Measurements from ENCODE around the gene INVS. TPM values are rescaled to one million over a fixed set of nuclear protein-coding genes. Genes with fewer than 3 reads are reported as not detected.
"Not testable (repeated sequence)": the region's sequence is repeated elsewhere in the genome, so short reads cannot be mapped to it uniquely, and the experiment has no call there.

The INVS gene
- total and polyA plus RNA-seq, 2 donors (not counting 1 experiment from before 2014, with no cell fraction given), result 13.9 to 37.0 TPM

- H3K9me3 ChIP-seq (ENCODE audit: control extremely low read depth in 1 of 3, control insufficient read depth in 2 of 3, insufficient read depth in 1 of 3, low read length in 2 of 3), result no peaks in the 10 kb centered on the region
- no peaks in the 10 kb centered on the region for H3K4me1 ChIP-seq (ENCODE audit: control insufficient read depth in 2 of 2, insufficient read depth in 2 of 2, low read length in 2 of 2)
- no peak overlapping the region for H3K4me3 Mint-ChIP-seq
- POLR2A ChIA-PET, result no interaction called here
- H4K20me1 ChIP-seq (ENCODE audit: control insufficient read depth, insufficient read depth, low read length, poor library complexity, severe bottlenecking), result no peaks in the 10 kb centered on the region
- TF ChIP-seq, protein P1, sequence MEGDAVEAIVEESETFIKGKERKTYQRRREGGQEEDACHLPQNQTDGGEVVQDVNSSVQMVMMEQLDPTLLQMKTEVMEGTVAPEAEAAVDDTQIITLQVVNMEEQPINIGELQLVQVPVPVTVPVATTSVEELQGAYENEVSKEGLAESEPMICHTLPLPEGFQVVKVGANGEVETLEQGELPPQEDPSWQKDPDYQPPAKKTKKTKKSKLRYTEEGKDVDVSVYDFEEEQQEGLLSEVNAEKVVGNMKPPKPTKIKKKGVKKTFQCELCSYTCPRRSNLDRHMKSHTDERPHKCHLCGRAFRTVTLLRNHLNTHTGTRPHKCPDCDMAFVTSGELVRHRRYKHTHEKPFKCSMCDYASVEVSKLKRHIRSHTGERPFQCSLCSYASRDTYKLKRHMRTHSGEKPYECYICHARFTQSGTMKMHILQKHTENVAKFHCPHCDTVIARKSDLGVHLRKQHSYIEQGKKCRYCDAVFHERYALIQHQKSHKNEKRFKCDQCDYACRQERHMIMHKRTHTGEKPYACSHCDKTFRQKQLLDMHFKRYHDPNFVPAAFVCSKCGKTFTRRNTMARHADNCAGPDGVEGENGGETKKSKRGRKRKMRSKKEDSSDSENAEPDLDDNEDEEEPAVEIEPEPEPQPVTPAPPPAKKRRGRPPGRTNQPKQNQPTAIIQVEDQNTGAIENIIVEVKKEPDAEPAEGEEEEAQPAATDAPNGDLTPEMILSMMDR (IDR thresholded peaks at IDR 0.05), result no peak
- TF ChIP-seq EZH2 (IDR thresholded peaks at IDR 0.05; ENCODE audit: borderline replicate concordance, insufficient read depth, low read depth, low read length, poor library complexity, severe bottlenecking), result no peak
- no peaks in the 10 kb centered on the region for H3K27me3 ChIP-seq (replicated peaks in 1 of 4; ENCODE audit: control extremely low read depth in 1 of 4, control insufficient read depth in 3 of 4, insufficient read depth in 4 of 4, low read length in 3 of 4)
- peaks cover 4 to 10% of the 10 kb centered on the region in 2 experiments for H3K36me3 ChIP-seq (replicated peaks in 1 of 2; ENCODE audit: control extremely low read depth in 1 of 2, control insufficient read depth in 1 of 2, extremely low read depth in 1 of 2, insufficient read depth in 2 of 2, low read length in 1 of 2)
- ATAC-seq (ENCODE audit: low read depth) (no peak), DNase-seq (no peak)
- no peak overlapping the region for H3K9ac ChIP-seq (ENCODE audit: low read length)
- H3K79me2 ChIP-seq (ENCODE audit: control insufficient read depth, insufficient read depth, low read length), result no peaks in the 10 kb centered on the region
- H3K4me3 ChIP-seq (ENCODE audit: control extremely low read depth in 1 of 5, extremely low read depth in 1 of 5, insufficient read depth in 1 of 5, low read depth in 2 of 5, low read length in 4 of 5), result no peak overlapping the region
- H2AFZ ChIP-seq (ENCODE audit: insufficient read depth, low read depth, low read length, poor library complexity, severe bottlenecking), result no peak overlapping the region
- H3K9me3 Mint-ChIP-seq (ENCODE audit: insufficient read depth), result peaks cover 2% of the 10 kb centered on the region
- H3K4me1 Mint-ChIP-seq, result no peaks in the 10 kb centered on the region
- CTCF ChIA-PET, result interaction anchor here (1.0 kb wide), 1 partner anchor 13 kb away, joined by 3 read pairs; no protein-coding TSS in a partner anchor
- intact Hi-C loops (cut with micrococcal nuclease), result no loop called here
- no peak overlapping the region for H3K27ac ChIP-seq (ENCODE audit: low read length in 2 of 2)
- H3K4me2 ChIP-seq (replicated peaks; ENCODE audit: low read depth, low read length, poor library complexity, severe bottlenecking), result no peak overlapping the region
- no peaks in the 10 kb centered on the region for H3K27me3 Mint-ChIP-seq
- WGBS (ENCODE audit: insufficient coverage), result no CpG with 5 or more reads among the region's 3 CpGs
- no peak overlapping the region for H3K27ac Mint-ChIP-seq
These were observed 130.5 kb downstream of the INVS start for GRCh38 chr9:100229561-100229960.

GRCh38 chr9:100236986-100237385 lies 137.9 kb downstream of the INVS start:
- H3K9ac ChIP-seq (ENCODE audit: low read length); H3K36me3 ChIP-seq (replicated peaks in 1 of 2; ENCODE audit: control extremely low read depth in 1 of 2, control insufficient read depth in 1 of 2, extremely low read depth in 1 of 2, insufficient read depth in 2 of 2, low read length in 1 of 2); DNase-seq; H3K27me3 ChIP-seq (replicated peaks in 1 of 4; ENCODE audit: control extremely low read depth in 1 of 4, control insufficient read depth in 3 of 4, insufficient read depth in 4 of 4, low read length in 3 of 4); H3K4me3 Mint-ChIP-seq; H3K27ac ChIP-seq (ENCODE audit: low read length in 2 of 2); H3K79me2 ChIP-seq (ENCODE audit: control insufficient read depth, insufficient read depth, low read length); H3K4me1 ChIP-seq (ENCODE audit: control insufficient read depth in 2 of 2, insufficient read depth in 2 of 2, low read length in 2 of 2); H3K4me1 Mint-ChIP-seq; ATAC-seq (ENCODE audit: low read depth); H3K4me3 ChIP-seq (ENCODE audit: control extremely low read depth in 1 of 5, extremely low read depth in 1 of 5, insufficient read depth in 1 of 5, low read depth in 2 of 5, low read length in 4 of 5); H3K9me3 ChIP-seq (ENCODE audit: control extremely low read depth in 1 of 3, control insufficient read depth in 2 of 3, insufficient read depth in 1 of 3, low read length in 2 of 3); H4K20me1 ChIP-seq (ENCODE audit: control insufficient read depth, insufficient read depth, low read length, poor library complexity, severe bottlenecking); H3K27me3 Mint-ChIP-seq; POLR2A ChIA-PET; H3K9me3 Mint-ChIP-seq (ENCODE audit: insufficient read depth); H3K27ac Mint-ChIP-seq; intact Hi-C loops (cut with micrococcal nuclease); H2AFZ ChIP-seq (ENCODE audit: insufficient read depth, low read depth, low read length, poor library complexity, severe bottlenecking); H3K4me2 ChIP-seq (replicated peaks; ENCODE audit: low read depth, low read length, poor library complexity, severe bottlenecking): not testable (repeated sequence)
- 94% methylated on average over 2 of the region's 7 CpGs for WGBS (ENCODE audit: insufficient coverage)
- CTCF ChIA-PET, result interaction anchor here (1.4 kb wide), 1 partner anchor 15 kb away, joined by 3 read pairs; no protein-coding TSS in a partner anchor
